ENCODE results near the gene CDKL2.

GRCh38 chr4:75658876-75659275 is 28.5 kb upstream of the CDKL2 start:
- TF ChIP-seq, protein P1, sequence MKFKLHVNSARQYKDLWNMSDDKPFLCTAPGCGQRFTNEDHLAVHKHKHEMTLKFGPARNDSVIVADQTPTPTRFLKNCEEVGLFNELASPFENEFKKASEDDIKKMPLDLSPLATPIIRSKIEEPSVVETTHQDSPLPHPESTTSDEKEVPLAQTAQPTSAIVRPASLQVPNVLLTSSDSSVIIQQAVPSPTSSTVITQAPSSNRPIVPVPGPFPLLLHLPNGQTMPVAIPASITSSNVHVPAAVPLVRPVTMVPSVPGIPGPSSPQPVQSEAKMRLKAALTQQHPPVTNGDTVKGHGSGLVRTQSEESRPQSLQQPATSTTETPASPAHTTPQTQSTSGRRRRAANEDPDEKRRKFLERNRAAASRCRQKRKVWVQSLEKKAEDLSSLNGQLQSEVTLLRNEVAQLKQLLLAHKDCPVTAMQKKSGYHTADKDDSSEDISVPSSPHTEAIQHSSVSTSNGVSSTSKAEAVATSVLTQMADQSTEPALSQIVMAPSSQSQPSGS (IDR thresholded peaks at IDR 0.05; ENCODE audit: low read length): no peak
- TF ChIP-seq CHD2 (IDR thresholded peaks at IDR 0.05; ENCODE audit: low read length): no peak

Measured in H1 (cell line).